HG02884 (cell line): Measurements from ENCODE around the gene SPG7.

Experiments used
- ATAC-seq: cut with Tn5 transposase; IDR thresholded peaks from one replicate; pipeline ENCODE4 v1.9.1; 2021; ENCODE audit warnings: mild to moderate bottlenecking, moderate library complexity; ENCODE audit not compliant: unreplicated experiment

SPG7 gene

GRCh38 chr16:89511374-89511773 is 3.2 kb downstream of the SPG7 start:
- no peak for ATAC-seq

DNA sequence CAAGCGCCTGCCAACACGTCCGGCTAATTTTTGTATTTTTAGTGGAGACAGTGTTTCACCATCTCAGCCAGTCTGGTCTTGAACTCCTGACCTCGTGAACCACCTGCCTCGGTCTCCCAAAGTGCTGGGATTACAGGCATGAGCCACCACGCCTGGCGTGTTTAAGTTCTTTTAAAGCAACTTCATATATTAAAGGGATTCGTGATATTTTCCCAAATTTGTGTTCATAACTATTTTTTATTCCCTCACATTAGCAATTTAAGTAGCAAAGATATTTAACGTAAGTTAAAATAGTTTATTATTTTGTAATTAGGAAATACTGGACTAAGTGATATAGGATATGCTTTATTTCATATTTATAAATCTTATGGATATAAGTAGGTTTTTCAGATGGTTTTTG is 4.2 kb downstream of the SPG7 start:
- no peak for ATAC-seq

DNA sequence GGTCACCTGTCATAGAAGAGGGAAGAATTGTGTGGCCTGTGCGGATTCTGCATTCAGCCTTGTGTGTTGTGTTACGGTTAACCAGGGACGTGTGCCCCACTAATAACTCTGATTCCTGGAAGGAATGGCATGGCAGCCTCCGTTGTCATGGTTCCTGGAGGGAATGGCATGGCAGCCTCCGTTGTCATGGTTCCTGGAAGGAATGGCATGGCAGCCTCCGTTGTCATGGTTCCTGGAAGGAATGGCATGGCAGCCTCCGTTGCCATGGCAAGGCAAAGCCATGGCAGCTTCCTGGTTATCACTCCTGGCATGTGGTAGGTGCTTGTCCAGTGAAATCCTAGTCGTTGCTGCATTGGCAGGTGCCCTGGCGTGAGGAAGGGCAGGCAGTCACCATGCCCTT is 8.9 kb downstream of the SPG7 start:
- no peak for ATAC-seq

GRCh38 chr16:89519881-89520280 is 11.7 kb downstream of the SPG7 start:
- no peak for ATAC-seq

DNA sequence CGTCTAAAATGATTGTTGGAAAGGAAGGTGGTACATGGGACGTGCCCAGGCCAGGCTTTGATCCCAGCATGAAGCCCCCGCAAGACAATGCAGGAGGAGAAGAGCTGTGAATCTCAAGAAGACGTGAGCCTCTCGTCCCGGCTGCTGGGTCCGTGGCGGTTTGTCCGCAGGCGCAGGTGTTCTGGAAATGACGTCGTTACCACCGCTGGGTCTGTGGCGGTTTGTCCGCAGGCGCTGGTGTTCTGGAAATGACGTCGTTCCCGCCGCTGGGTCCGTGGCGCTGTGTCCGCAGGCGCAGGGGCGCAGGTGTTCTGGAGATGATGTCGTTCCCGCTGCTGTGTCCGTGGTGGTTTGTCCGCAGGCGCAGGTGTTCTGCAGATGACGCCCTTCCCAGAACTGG is 14.1 kb downstream of the SPG7 start:
- no peak for ATAC-seq

DNA sequence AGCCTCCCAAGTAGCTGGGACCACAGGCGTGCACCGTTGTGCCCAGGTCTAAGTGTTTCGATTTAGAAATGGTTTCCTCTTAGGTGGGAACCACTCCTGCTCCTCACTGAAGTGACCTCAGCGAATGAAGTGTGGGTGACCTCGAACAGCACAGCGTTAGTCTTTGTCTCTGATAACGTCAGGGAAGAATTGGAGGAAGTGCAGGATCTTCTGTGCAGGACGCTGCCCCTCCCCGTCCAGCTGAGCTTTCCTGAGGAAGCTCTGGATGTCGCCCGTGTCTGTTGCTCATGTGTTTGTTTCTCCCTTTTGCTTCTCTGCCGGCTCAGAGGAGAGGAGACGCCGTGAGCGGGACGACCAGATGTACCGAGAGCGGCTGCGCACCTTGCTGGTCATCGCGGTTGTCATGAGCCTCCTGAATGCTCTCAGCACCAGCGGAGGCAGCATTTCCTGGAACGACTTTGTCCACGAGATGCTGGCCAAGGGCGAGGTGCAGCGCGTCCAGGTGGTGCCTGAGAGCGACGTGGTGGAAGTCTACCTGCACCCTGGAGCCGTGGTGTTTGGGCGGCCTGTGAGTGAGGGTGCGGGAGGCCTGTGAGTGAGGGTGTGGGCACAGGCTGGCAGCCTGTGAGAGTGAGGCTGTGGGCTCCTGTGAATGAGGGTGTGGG is 15.6 kb downstream of the SPG7 start:
- ATAC-seq = no peak

- no peak for ATAC-seq
These were observed 17.1 kb downstream of the SPG7 start for GRCh38 chr16:89525146-89525913.

DNA sequence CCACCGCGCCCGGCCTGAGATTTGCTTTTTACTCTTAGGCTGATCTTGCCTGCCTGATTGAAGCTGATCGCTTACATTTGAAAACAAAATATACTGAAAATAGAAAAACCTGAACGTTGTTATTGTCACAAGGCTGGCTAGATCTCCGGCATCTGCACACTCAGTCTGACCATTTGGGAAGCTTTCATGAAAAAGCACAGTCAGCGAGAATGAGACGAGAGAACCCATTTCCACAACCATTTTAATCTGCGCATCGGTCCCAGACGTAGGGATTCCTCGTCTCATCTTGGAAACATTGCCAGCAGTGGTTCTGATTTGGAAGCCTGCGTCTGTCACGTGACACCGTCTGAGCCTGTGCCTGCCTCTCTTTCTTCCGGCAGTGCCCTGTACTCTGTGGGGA is 20.9 kb downstream of the SPG7 start:
- no peak for ATAC-seq

DNA sequence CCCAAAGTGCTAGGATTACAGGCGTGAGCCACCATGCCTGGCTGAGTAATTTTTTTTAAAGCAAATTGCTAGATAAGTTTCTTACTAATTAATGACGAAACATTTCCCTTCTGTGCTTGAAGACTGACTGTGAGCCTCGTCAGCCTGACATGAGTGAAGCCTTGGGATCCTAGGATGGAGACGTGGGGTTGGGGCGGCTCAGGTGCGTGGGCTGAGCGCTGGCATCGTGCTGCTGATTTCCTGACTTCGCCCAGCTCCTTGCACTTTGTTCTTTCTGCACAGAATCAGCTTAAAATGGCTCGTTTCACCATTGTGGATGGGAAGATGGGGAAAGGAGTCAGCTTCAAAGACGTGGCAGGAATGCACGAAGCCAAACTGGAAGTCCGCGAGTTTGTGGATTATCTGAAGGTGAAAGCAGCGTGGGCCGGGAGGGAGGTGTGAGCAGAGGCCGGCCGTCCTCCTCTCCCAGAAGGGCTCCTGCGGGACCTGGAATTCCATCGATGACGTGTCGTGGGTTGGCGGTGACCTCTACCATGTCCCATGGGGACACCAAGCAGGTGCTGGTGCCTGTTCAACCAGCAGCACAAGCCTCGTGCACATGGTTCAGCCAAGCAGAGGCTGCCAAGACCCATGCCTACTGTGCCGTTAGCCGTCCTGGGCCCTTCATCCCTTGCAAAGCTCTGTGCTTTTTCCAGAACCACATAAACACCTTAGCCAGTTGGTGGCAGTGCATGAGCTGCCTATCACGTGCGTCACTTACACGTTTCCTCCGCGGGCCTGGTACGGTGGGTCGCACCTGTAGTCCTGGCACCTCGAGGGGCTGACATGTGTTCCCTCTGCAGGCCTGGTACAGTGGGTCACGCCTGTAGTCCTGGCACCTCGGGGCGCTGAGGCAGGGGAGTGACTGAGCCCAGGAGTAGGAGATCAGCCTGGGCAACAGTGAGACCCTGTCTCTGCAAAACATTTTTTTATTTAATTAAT is 22.5 kb downstream of the SPG7 start:
- ATAC-seq = no peak

GRCh38 chr16:89531821-89532526 is 23.8 kb downstream of the SPG7 start:
- no peak for ATAC-seq

DNA sequence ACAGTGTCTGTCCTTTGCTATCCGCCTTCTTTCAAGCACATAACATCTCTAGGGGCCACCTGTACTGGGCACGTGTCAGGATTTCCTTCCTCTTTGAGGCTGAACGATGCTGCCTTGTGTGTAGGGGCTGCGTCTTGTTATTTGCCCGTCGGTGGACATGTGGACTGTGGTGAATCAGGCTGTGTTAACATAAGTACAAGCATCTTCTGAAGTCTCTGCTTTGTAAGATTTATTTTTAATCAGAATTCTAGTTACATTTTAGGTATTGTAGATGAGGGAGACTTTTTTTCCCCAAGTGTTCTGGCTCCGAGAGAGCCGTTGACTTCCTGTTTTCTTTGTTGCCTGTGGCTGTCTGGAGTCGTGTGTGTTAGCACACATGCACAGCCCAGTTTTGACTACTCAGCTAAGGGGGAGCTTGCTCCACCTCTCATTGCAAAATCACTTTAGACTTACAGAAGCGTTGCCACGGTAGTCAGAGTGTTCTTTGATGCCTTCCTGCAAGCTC is 26.1 kb downstream of the SPG7 start:
- ATAC-seq = no peak

DNA sequence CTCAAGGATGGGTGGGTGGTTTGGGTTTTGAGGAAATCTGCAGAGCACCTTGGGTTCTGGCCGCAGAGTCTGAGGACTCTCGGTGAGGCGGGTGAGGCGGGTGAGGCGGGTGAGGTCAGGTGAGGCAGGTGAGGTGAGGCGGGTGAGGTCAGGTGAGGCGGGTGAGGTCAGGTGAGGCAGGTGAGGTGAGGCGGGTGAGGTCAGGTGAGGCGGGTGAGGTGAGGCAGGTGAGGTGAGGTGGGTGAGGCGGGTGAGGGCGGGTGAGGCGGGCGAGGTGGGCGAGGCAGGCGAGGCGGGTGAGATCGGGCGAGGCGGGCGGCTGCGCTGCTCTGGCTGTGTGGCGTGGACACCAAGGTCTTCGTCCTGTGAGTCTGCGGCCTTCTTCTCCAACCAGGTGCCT is 28.2 kb downstream of the SPG7 start:
- no peak for ATAC-seq

GRCh38 chr16:89536886-89537548 is 28.8 kb downstream of the SPG7 start:
- ATAC-seq = no peak

DNA sequence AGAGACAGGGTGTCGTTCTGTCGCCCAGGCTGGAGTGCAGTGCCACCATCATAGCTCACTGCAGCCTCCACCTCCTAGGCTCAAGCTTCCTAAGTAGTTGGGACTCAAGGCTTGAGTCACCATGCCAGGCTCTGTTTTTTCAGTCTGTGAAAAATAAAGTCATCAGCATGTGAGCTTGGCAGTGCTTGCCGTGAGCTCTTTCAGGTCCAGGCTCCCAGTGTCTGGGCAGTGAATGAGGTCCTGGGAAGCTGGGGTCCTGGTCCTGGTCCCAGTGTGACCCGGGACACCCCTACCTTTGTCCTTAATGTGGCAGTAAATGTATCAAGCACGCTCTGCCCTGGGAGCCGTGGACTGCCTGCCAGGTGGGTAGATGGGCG is 29.3 kb downstream of the SPG7 start:
- ATAC-seq = no peak

DNA sequence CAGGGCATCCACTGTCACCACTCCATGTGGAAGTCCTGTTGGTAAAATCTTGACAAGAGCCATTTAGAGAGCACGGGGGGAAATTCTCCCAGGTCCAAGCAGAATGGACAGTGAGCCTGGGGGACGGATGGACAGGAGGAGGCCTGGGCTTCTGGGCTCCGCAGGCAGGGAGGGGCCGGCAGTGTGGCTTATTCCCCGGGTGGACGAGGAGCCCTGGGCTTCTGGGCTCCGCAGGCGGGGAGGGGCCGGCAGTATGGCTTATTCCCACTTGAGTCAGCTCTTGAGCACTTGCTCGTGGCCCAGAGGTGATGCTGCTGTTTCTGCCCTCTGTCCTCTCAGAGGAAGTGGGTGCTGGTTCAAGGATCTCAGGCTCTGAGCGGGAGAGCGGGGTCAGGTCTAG is 30.1 kb downstream of the SPG7 start:
- ATAC-seq = no peak

DNA sequence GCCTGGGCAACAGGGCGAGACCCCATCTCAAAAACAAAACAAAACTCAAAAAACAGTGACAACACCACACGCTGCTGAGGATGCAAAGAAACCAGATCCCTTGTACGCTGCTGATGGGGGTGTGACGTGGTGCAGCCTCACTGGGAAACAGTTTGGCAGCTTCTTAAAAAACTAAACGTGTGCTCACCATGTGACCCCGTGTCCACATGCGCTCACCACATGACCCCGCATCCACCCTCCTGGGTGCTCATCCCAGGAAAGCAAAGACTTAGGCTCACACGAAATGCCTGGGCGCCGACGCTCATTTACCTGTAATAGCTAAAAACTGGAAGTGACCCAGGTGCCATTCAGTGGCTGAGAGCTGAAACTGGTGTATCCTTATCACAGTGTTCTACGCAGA is 32.4 kb downstream of the SPG7 start:
- no peak for ATAC-seq

- ATAC-seq = no peak
These were observed 33.6 kb downstream of the SPG7 start for GRCh38 chr16:89541792-89542191.

DNA sequence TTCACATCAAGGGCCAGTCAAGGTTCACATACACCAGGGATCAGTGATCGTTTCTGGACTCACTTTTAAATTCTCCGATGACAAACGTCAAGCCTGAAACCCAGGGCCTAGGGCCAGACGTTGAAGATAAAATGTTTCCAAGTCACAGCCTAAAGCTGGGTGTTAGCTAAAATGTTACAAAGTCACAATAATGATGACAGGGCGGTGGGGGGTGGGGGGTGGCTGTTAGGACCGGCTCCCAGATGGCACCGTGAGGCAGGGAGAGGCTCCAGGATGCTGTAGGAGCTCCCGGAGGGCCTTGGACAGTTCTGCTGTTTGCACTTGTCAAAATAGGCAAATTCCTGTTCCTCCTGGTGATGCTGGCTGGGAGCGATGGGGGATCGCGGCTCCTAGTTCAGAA is 35.9 kb downstream of the SPG7 start:
- ATAC-seq = no peak

DNA sequence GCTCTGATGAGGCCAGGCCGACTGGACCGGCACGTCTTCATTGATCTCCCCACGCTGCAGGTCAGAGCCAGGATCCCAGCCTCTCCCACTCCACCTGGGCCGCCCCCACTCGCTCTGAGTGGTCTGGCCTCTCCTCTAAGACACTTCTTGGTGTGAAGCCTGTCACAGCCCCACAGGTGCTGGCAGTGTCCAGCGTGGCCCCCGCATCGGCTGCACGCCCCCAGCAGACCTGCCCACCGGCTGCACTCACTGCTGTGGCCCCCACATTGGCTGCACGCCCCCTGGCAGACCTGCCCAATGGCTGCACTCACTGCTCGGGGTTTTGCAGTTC is 36.5 kb downstream of the SPG7 start:
- ATAC-seq = no peak

DNA sequence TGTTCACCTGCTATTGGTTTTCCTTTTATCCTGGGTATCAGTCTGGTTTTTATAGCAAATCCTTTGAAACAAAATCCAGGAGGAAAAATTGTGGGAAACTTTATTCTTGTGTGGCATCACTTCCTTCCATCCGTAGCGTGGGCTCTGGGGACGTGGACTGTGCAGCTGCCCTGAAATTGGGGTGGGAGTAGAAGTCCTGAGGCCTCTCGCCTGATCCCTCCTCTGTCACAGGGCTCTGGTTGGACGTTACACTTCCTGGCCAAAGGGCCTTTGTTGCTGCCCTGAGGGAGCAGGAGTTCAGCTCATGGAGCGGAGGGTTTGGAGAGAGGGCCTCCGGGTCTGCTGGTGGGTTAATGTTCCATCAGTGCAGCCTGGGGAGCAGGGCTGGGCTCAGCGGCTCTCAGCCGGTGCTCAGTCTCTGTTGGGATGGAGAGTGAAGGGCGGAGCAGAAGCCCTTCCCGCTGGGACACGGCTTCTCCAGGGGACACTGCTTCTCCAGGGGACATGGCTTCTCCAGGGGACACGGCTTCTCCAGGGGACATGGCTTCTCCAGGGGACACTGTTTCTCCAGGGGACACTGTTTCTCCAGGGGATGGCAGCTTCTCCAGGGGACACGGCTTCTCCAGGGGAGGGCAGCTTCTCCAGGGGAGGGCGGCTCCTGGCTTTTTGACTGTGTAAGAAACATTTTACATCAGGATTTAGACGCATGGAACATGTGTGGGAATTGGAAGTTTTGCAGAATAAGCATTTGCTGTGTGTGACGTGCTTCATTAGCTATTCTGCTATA is 37.0 kb downstream of the SPG7 start:
- ATAC-seq = no peak
